Activated T-cell treated with anti-CD3 and anti-CD28 coated beads, Interleukin-2, amount 50 U/mL, for 72 hours (primary cell): Measurements from ENCODE around the gene GRAMD1A. TPM values are rescaled to one million over a fixed set of nuclear protein-coding genes. Genes with fewer than 3 reads are reported as not detected.
"Not testable (repeated sequence)": the region's sequence is repeated elsewhere in the genome, so short reads cannot be mapped to it uniquely, and the experiment has no call there.

Source experiments
- ATAC-seq, 2 donors: fragments of 150-1000 bp; cut with Tn5 transposase; replicated peaks in 1 of 2; 2 replicates each; pipeline ENCODE4 v1.10.0; 2021; ENCODE audit warnings: moderate library complexity in 2 of 2, mild to moderate bottlenecking in 1 of 2
- DNase-seq, 2 donors: peaks; one replicate each; pipeline ENCODE4 v3.0.0; 2021 to 2022; ENCODE audit warnings: mixed read lengths in 1 of 2
- H3K27ac Mint-ChIP-seq: one replicate; pipeline ENCODE4 v1.8.0; 2022; ENCODE audit warnings: mild to moderate bottlenecking, moderate library complexity, mixed read lengths
- H3K27me3 Mint-ChIP-seq: one replicate; pipeline ENCODE4 v1.8.0; 2022; ENCODE audit warnings: low read depth, mixed read lengths
- H3K36me3 Mint-ChIP-seq, 2 donors: one replicate each; pipeline ENCODE4 v1.8.0; 2022; ENCODE audit warnings: mixed read lengths in 2 of 2, mild to moderate bottlenecking in 1 of 2; ENCODE audit not compliant: insufficient read depth in 2 of 2
- H3K4me1 Mint-ChIP-seq: one replicate; pipeline ENCODE4 v1.8.0; 2022; ENCODE audit warnings: low read depth, mixed read lengths
- H3K4me3 Mint-ChIP-seq, 2 donors: one replicate each; pipeline ENCODE4 v1.8.0; 2022; ENCODE audit warnings: mild to moderate bottlenecking in 2 of 2, mixed read lengths in 2 of 2, moderate library complexity in 2 of 2
- H3K9me3 Mint-ChIP-seq, 2 donors: one replicate each; pipeline ENCODE4 v1.8.0; 2022; ENCODE audit warnings: mixed read lengths in 2 of 2
- total RNA-seq, 2 donors: library from RNA; stranded (reverse); gene quantifications; one replicate each; pipeline ENCODE4 v1.2.3, GENCODE V29; 2022

GRAMD1A gene
- total RNA-seq, 2 donors from 2014 or later, result 233 to 236 TPM

DNA sequence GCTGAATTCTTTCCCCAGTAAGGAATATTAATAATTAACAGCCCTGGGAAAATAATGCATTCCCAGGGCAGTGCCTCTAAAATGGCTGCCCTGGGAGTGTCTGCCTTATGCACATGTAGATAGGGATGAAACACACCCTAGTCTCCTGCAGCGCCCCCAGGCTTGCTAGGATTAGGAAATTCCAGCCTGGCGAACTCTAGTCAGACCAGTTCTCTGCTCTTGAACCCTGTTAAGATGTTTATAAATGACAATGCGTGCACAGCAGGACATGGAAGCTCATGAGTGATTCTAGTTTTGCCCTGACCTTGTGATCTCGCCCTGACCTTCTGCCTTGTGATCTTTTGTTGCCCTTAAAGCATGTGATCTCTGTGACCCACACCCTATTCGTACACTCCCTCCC is 34.6 kb upstream of the GRAMD1A start:
- H3K9me3 Mint-ChIP-seq, result peaks cover 13 to 21% of the 10 kb centered on the region in 2 donors
- H3K4me3 Mint-ChIP-seq, DNase-seq, ATAC-seq, H3K27me3 Mint-ChIP-seq: not testable (repeated sequence)
- H3K4me1 Mint-ChIP-seq, result peaks cover 25% of the 10 kb centered on the region
- H3K36me3 Mint-ChIP-seq, result peaks cover 28 to 30% of the 10 kb centered on the region in 2 donors
- H3K27ac Mint-ChIP-seq, result peak overlapping the region; percentile 59

DNA sequence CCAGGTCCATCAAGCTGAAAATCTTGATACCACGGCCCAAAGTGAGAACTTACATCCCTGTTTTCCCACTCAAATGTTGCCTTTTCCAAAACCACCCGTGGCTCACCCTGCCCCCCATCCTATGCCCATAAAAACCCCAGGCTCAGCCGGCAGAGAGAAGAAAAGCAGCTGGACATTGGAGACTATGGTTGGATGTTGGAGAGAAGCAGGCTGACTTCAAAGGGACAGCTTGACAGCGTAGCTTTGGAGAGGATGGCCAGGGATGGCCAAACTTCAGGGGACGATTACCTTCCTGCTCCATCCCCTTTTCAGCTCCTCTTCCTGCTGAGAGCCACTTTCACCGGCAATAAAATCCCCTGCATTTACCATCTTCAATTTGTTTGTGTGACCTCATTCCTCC is 32.6 kb upstream of the GRAMD1A start:
- no peaks in the 10 kb centered on the region for H3K27me3 Mint-ChIP-seq
- DNase-seq (no peak), ATAC-seq (no peak)

DNA sequence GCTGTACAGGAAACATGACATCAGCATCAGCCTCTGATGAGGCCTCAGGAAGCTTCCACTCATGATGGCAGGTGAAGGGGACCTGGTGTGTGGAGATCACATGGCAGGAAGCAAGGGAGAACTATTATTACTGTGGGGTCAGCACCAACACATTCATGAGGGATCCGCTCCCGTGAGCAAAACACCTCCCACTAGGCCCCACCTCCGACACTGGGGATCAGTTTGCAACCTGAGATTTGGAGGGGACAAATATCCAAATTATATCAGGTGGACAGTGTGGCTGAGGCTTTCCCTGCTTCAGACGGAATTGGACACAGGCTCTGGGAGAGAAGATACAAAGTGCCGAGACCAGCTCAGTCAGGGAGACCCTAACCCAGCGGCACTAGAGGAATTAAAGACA is 30.4 kb upstream of the GRAMD1A start:
- no peak for ATAC-seq
- no peaks in the 10 kb centered on the region for H3K27me3 Mint-ChIP-seq
- H3K9me3 Mint-ChIP-seq, result peaks cover 3 to 4% of the 10 kb centered on the region in 2 donors
- no peak overlapping the region for H3K27ac Mint-ChIP-seq
- peaks cover 17% of the 10 kb centered on the region for H3K4me1 Mint-ChIP-seq
- no peak overlapping the region for H3K4me3 Mint-ChIP-seq
- H3K36me3 Mint-ChIP-seq, result peaks cover 4 to 5% of the 10 kb centered on the region in 2 donors
- DNase-seq, result no peak

More for the DNA sequence above, 32.6 kb upstream of the GRAMD1A start:
- Mint-ChIP-seq H3K9me3 (peaks cover 3 to 11% of the 10 kb centered on the region in 2 donors), H3K4me1 (peaks cover 9% of the 10 kb centered on the region), H3K4me3 (no peak overlapping the region), H3K27ac (no peak overlapping the region), H3K36me3 (peaks cover 13 to 14% of the 10 kb centered on the region in 2 donors)

DNA sequence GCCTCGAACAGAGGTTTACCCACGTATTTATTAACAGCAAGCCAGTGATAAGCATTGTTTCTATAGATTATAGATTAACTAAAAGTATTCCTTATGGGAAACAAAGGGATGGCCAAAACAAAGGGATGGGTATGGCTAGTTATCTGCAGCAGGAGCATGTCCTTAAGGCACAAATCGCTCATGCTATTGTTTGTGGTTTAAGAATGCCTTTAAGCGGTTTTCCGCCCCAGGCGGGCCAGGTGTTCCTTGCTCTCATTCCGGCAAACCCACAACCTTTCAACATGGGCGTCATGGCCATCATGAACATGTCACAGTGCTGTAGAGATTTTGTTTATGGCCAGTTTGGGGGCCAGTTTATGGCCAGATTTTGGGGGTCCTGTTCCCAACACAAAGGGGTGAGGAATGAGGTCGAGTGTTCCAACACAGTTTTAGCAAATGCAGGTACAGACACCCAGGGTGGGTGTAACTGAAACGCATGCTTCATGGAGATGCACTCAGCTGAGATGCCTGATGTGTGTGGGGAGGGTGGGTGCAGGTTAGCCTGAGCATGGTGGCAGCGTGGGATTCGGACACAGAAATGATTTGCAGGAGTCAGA is 29.8 kb upstream of the GRAMD1A start:
- not testable (repeated sequence) for H3K36me3 Mint-ChIP-seq, H3K27me3 Mint-ChIP-seq, DNase-seq, H3K9me3 Mint-ChIP-seq, ATAC-seq, H3K27ac Mint-ChIP-seq, H3K4me3 Mint-ChIP-seq
- peaks cover 23% of the 10 kb centered on the region for H3K4me1 Mint-ChIP-seq

DNA sequence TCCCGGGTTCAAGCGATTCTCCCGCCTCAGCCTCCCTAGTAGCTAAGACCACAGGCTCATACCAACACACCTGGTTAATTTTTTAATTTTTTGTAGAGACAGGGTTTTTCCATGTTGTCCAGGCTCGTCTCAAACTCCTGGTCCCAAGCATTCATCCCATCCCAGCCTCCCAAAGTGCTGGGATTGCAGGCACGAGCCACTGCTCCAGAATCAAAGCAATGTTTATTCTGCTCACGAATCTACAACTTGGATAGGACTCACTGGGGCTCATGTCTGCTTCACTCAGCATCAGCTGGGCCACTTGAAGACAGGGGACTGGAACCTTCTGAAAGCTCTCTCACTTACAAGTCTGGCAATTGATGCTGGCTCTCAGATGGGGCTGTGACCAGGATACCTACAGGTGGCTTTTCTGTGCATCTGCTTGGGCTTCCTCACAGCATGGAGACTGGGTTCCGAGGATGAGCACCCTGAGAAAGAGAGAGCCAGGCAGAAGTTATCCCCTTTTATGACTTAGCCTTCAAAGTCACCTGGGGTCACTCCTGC is 27.9 kb upstream of the GRAMD1A start:
- Mint-ChIP-seq H3K4me1 (peaks cover 34% of the 10 kb centered on the region), H3K9me3 (peaks cover 7 to 8% of the 10 kb centered on the region in 2 donors), H3K36me3 (peaks cover 7 to 13% of the 10 kb centered on the region in 2 donors), H3K4me3 (no peak overlapping the region), H3K27ac (no peak overlapping the region), H3K27me3 (no peaks in the 10 kb centered on the region)
- no peak for ATAC-seq
- no peak for DNase-seq

DNA sequence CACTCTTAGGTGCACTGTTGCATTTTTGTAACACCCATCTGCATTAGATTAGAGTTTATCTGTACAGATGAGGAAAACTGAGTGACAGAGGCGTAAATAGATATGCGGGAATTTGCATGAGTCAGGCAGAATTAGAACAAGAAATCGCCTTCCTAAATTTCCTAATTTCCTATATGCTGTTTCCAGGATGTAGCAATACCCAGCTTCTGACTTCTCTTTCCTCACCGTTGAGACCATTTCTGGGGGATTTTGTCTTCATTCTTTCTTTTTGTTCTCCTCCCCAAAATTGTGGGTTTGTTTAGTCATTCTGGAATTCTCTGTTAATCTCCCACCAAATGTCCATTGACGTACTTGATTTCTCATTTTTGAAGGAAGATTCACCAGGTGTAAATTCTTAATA is 25.5 kb upstream of the GRAMD1A start:
- ATAC-seq (no peak), DNase-seq (no peak)
- peaks cover 4 to 5% of the 10 kb centered on the region in 2 donors for H3K9me3 Mint-ChIP-seq
- peaks cover 7 to 13% of the 10 kb centered on the region in 2 donors for H3K36me3 Mint-ChIP-seq
- H3K4me3 Mint-ChIP-seq, result peak overlapping the region; percentile 31 to 59
- no peaks in the 10 kb centered on the region for H3K27me3 Mint-ChIP-seq
- peak overlapping the region; percentile 22 for H3K27ac Mint-ChIP-seq
- peaks cover 34% of the 10 kb centered on the region for H3K4me1 Mint-ChIP-seq

DNA sequence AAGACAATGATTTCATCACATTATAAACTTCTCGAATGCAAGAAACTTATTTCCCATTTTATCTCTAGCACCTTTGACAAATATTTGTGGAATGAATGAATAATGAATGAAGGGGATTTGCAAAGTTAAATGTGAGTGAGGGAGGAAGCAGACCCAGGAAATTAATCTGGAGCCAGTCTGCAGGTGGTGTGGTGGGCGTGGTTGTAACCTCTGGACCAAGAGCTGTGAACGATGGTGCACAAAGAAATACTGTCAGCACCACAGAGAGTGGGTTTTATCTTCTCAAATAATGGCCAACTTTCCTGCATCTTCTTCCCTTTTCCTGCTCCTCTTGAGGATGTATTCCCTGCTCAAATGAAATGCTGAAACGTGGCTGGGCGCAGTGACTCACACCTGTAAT is 25.1 kb upstream of the GRAMD1A start:
- no peak for DNase-seq
- Mint-ChIP-seq H3K9me3 (peaks cover 4 to 5% of the 10 kb centered on the region in 2 donors), H3K36me3 (peaks cover 7 to 13% of the 10 kb centered on the region in 2 donors), H3K27ac (peak overlapping the region; percentile 22), H3K27me3 (no peaks in the 10 kb centered on the region), H3K4me1 (peaks cover 34% of the 10 kb centered on the region), H3K4me3 (peak overlapping the region; percentile 31 to 59)
- no peak for ATAC-seq

DNA sequence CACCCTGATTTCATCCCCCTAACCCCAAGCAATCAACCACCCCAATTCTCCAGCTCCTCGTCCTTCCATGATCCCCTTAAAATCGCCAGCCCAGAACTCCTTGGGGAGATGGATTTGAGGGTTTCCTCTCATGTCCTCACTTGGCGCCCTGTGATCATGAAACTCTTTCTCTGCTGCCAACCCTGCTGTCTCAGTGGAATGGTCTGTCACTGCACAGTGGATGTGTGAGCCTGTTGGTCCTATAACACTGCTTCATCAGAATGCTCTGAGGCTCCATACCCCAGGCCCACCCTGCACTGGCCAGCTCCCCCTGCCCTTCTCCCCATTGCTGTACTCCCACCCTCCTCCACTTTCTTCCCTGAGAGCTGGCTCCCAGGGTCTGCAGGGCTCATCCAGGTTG is 23.5 kb upstream of the GRAMD1A start:
- H3K27me3 Mint-ChIP-seq, result no peaks in the 10 kb centered on the region
- no peak overlapping the region for H3K27ac Mint-ChIP-seq
- H3K9me3 Mint-ChIP-seq, result peaks cover 4 to 5% of the 10 kb centered on the region in 2 donors
- no peak for ATAC-seq
- peaks cover 34% of the 10 kb centered on the region for H3K4me1 Mint-ChIP-seq
- DNase-seq, result no peak
- peaks cover 7 to 13% of the 10 kb centered on the region in 2 donors for H3K36me3 Mint-ChIP-seq
- H3K4me3 Mint-ChIP-seq, result no peak overlapping the region

DNA sequence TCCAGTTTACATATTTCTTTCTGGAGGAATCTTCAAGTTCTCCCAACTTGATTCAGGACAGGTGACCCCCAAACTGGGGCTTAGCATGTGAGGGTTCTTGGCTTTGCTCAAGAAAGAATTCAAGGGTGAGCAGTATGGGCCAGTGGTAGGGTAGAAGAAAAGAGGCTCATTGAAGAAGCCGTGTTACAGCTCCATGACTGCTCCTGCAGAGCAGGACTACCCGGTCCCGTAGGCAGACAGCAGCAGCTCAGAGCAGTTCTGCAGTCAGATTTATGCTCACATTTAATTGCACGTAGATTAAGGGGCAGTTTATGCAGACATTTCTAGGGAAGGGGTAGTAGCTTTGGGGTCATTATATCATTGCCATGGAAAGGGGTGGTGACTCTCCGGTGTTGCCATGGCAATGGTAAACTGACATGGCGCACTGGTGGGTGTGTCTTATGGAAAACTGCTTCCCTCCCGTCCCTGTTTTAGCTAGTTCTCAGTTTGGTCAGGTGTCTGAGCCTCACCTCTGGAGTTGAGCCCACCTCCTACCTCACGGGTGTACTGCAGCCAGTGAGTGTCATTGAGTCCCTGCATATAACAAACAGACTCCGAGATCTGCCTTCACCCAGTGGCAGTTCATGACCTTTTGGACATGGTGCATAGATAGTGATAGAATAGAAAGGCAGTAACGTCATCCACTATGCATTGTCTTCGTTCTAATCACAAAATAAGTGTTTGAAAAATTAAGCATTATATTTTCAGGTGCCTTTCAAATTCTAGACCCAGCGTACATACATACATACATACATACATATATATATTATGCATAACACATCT is 20.1 kb upstream of the GRAMD1A start:
- Mint-ChIP-seq H3K36me3 (peaks cover 6 to 16% of the 10 kb centered on the region in 2 donors), H3K4me1 (peaks cover 16% of the 10 kb centered on the region), H3K9me3 (peaks cover 4 to 7% of the 10 kb centered on the region in 2 donors), H3K27ac (no peak overlapping the region), H3K27me3 (no peaks in the 10 kb centered on the region), H3K4me3 (no peak overlapping the region)
- DNase-seq (no peak), ATAC-seq (no peak)

DNA sequence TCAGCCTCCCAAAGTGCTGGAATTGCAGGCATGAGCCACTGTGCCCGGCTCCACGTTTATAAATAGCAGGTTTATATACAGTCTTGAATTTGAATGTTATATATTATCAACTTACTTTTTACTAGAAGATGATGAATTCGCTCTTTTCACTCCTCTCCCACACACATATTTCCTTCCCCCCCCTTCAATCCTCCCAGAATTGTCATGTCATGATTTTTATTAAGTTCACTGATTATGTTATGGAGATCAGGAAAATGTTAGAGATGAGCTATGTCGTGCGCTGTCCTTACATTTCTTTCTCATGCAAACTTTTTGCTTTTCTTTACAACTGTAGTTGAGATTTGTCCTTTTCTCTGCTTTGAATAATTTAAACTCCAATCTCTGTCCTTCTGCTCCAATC is 17.8 kb upstream of the GRAMD1A start:
- DNase-seq (no peak), ATAC-seq (no peak)
- peaks cover 2% of the 10 kb centered on the region in 2 donors for H3K9me3 Mint-ChIP-seq
- H3K4me1 Mint-ChIP-seq, result peaks cover 22% of the 10 kb centered on the region
- H3K4me3 Mint-ChIP-seq, result no peak overlapping the region
- H3K27ac Mint-ChIP-seq, result no peak overlapping the region
- H3K27me3 Mint-ChIP-seq, result no peaks in the 10 kb centered on the region
- H3K36me3 Mint-ChIP-seq, result peaks cover 3 to 11% of the 10 kb centered on the region in 2 donors

DNA sequence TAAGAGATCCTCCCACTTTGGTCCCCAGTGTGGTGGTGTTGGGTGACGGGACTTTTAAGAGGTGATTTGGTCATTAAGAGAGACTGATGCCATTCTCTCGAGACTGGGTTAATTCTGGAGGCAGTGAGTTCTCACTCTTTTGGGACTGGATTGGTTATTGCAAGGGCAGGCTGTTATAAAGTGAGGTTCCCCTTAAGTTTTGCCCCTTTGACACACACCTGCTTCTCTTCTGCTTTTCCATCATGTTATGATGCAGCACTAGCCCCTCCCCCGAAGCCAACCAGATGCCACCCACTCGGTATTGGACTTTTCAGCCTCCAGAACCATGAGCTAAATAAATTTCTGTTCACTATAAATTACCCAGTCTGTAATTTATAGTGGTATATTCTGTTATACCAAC is 16.3 kb upstream of the GRAMD1A start:
- no peaks in the 10 kb centered on the region for H3K27me3 Mint-ChIP-seq
- no peak for ATAC-seq
- peaks cover 36% of the 10 kb centered on the region for H3K4me1 Mint-ChIP-seq

DNA sequence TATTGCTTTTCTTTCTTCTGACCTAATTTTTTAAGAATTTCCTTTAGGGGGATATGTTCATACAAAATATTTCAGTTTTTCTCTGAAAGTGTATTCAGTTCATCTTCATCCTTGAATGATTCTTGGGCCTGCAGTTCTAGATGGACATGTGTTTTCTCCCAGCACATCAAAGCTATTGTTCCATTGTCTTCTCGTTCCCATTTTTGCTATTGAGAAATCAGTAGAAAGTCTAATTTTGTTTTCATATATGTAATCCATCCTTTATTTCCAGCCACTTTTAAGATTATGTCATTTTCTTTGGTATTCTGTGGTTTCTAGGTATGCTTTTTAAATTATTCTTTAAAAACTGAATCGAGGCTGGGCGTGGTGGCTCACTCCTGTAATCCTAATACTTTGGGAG is 15.8 kb upstream of the GRAMD1A start:
- H3K4me1 Mint-ChIP-seq, result peaks cover 42% of the 10 kb centered on the region
- H3K4me3 Mint-ChIP-seq, result no peak overlapping the region
- peaks cover 2% of the 10 kb centered on the region in 2 donors for H3K9me3 Mint-ChIP-seq
- no peaks in the 10 kb centered on the region for H3K27me3 Mint-ChIP-seq
- H3K36me3 Mint-ChIP-seq, result peaks cover 3 to 11% of the 10 kb centered on the region in 2 donors
- H3K27ac Mint-ChIP-seq, result no peak overlapping the region
- DNase-seq (no peak), ATAC-seq (no peak)

More for the DNA sequence above, 16.3 kb upstream of the GRAMD1A start:
- no peak for DNase-seq
- no peak overlapping the region for H3K4me3 Mint-ChIP-seq
- no peak overlapping the region for H3K27ac Mint-ChIP-seq
- H3K36me3 Mint-ChIP-seq, result peaks cover 3 to 11% of the 10 kb centered on the region in 2 donors
- H3K9me3 Mint-ChIP-seq, result peaks cover 2% of the 10 kb centered on the region in 2 donors
